Lower leg skin (tissue), 3 donors: ENCODE results near the gene ASIC2.

Experiments
- CTCF ChIP-seq, 3 donors: fragments of 450-650 bp; IDR thresholded peaks; one replicate each; pipeline ENCODE4 v1.5.1; 2016; ENCODE audit warnings: antibody characterized with exemption in 3 of 3, mild to moderate bottlenecking in 3 of 3, moderate library complexity in 2 of 3
- POLR2A ChIP-seq, 2 donors: fragments of 450-650 bp; IDR thresholded peaks; one replicate each; pipeline ENCODE4 v1.6.1; 2016 to 2017; ENCODE audit warnings: antibody characterized with exemption in 2 of 2, mild to moderate bottlenecking in 1 of 2, moderate library complexity in 1 of 2

GRCh38 chr17:33334703-33335102 is 41.6 kb upstream of the ASIC2 start:
- no peak for TF ChIP-seq POLR2A (IDR thresholded peaks at IDR 0.05)
- no peak for TF ChIP-seq CTCF (IDR thresholded peaks at IDR 0.05)
